Upper lobe of left lung (tissue), 4 donors: ENCODE results near the gene ANXA10.

Experiments used
- CTCF ChIP-seq, 6 experiments: fragments of 450-650 bp in 4 of 6; fragments of 200-600 bp in 2 of 6; sonication (generic) in 2 of 6; IDR thresholded peaks; one replicate each; pipeline ENCODE4 v1.5.1; 2016 to 2019; ENCODE audit warnings: antibody characterized with exemption in 6 of 6
- EP300 ChIP-seq, 4 donors: sonication (generic); formaldehyde crosslinking; IDR thresholded peaks; one replicate each; pipeline ENCODE4 v1.5.1; 2017; ENCODE audit warnings: antibody characterized with exemption in 4 of 4, control low read depth in 2 of 4
- POLR2A ChIP-seq, 4 donors: fragments of 450-650 bp; IDR thresholded peaks; one replicate each; pipeline ENCODE4 v1.5.1; 2016 to 2017; ENCODE audit warnings: antibody characterized with exemption in 4 of 4, mild to moderate bottlenecking in 2 of 4
- POLR2AphosphoS5 ChIP-seq, 2 donors: sonication (generic); formaldehyde crosslinking; IDR thresholded peaks; one replicate each; pipeline ENCODE4 v1.5.1; 2017; ENCODE audit warnings: antibody characterized with exemption in 2 of 2

GRCh38 chr4:168119890-168120289 lies 27.6 kb downstream of the ANXA10 start:
- TF ChIP-seq CTCF (IDR thresholded peaks at IDR 0.05) (no peak), POLR2AphosphoS5 (IDR thresholded peaks at IDR 0.05) (no peak), POLR2A (IDR thresholded peaks at IDR 0.05) (no peak), EP300 (IDR thresholded peaks at IDR 0.05) (no peak)
